Testis (tissue), 2 donors: ENCODE measurements around the gene TARBP2.

Source experiments
- CTCF ChIP-seq, 3 experiments: fragments of 450-650 bp in 2 of 3; fragments of 200-600 bp in 1 of 3; sonication (generic) in 1 of 3; IDR thresholded peaks; one replicate each; pipeline ENCODE4 v1.5.1; 2016 to 2019; ENCODE audit warnings: antibody characterized with exemption in 3 of 3, mild to moderate bottlenecking in 2 of 3, moderate library complexity in 1 of 3
- POLR2A ChIP-seq: fragments of 450-650 bp; IDR thresholded peaks from one replicate; pipeline ENCODE4 v1.6.1; 2017; ENCODE audit warnings: antibody characterized with exemption, mild to moderate bottlenecking, moderate library complexity

- TF ChIP-seq POLR2A (no peak), CTCF (IDR thresholded peaks at IDR 0.05) (no peak)
Measured at GRCh38 chr12:53456654-53457366, 44.3 kb upstream of the TARBP2 start.
